Germinal center (tissue), 1 donor: ENCODE measurements around the gene HDAC11.
"Not testable (repeated sequence)": the region's sequence is repeated elsewhere in the genome, so short reads cannot be mapped to it uniquely, and the experiment has no call there.

Source experiments
- DNase-seq: peaks from one replicate; pipeline ENCODE4 v3.0.0; 2012; ENCODE audit warnings: mixed read lengths, low spot score

Gene HDAC11

GRCh38 chr3:13470894-13471574 is 9.1 kb upstream of the HDAC11 start:
- peak; percentile 20 for DNase-seq

- DNase-seq: no peak
Observed at GRCh38 chr3:13472286-13472685, 7.8 kb upstream of the HDAC11 start.

GRCh38 chr3:13473020-13473419 is 7.1 kb upstream of the HDAC11 start:
- DNase-seq: no peak

GRCh38 chr3:13474021-13474420 is 6.1 kb upstream of the HDAC11 start:
- DNase-seq: no peak

- DNase-seq: no peak
Observed at GRCh38 chr3:13474776-13475303, 5.3 kb upstream of the HDAC11 start.

GRCh38 chr3:13475871-13476590 is 4.1 kb upstream of the HDAC11 start:
- DNase-seq: no peak

- DNase-seq: no peak
Observed at GRCh38 chr3:13477943-13478342, 2.2 kb upstream of the HDAC11 start.

- DNase-seq: peak; percentile 48
Observed at GRCh38 chr3:13479332-13479581, 849 bp upstream of the HDAC11 start.

GRCh38 chr3:13480340-13481318 is 523 bp downstream of the HDAC11 start:
- DNase-seq: peak; percentile 68

- no peak for DNase-seq
Observed at GRCh38 chr3:13482106-13482690, 2.1 kb downstream of the HDAC11 start.

- no peak for DNase-seq
Observed at GRCh38 chr3:13483286-13483685, 3.2 kb downstream of the HDAC11 start.

- no peak for DNase-seq
Observed at GRCh38 chr3:13483988-13484695, 4.0 kb downstream of the HDAC11 start.

GRCh38 chr3:13484851-13485590 is 4.9 kb downstream of the HDAC11 start:
- DNase-seq: no peak

- not testable (repeated sequence) for DNase-seq
Observed at GRCh38 chr3:13485630-13486562, 5.8 kb downstream of the HDAC11 start.

- no peak for DNase-seq
Observed at GRCh38 chr3:13487403-13487802, 7.3 kb downstream of the HDAC11 start.

- DNase-seq: no peak
Observed at GRCh38 chr3:13491206-13491974, 11.3 kb downstream of the HDAC11 start.

- no peak for DNase-seq
Observed at GRCh38 chr3:13492048-13492447, 11.9 kb downstream of the HDAC11 start.

GRCh38 chr3:13492976-13493866 is 13.1 kb downstream of the HDAC11 start:
- no peak for DNase-seq
